ENCODE results near the gene BACE2.

BACE2 gene

GRCh38 chr21:41149199-41149598, 18.8 kb upstream of the BACE2 start:
- DNase-seq = no peak

GRCh38 chr21:41152147-41152546, 15.8 kb upstream of the BACE2 start:
- no peak for DNase-seq

GRCh38 chr21:41153443-41153842, 14.5 kb upstream of the BACE2 start:
- no peak for DNase-seq

DNA sequence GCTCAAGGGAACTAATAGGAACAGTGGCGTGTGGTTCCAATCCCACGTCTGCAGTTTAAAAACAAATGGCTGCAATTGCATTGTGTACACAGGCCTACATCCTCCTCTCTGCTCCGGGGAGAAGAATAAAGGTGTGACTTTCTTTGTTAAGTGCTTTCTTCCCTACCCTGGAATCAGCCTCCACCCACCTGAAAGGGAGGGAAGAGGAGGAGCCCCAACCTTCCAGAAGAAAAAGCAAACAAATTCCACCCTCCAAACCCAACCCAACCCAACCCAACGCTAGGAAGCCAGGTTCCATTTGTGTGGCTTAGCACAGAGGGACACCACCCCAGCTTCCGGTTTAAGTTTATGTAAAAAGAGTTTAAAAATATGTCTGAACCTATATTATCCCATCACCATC, 11.8 kb upstream of the BACE2 start:
- peak; percentile 0 for DNase-seq

- DNase-seq = no peak
Observed at GRCh38 chr21:41158026-41158425, 9.9 kb upstream of the BACE2 start.

GRCh38 chr21:41160036-41160435, 7.9 kb upstream of the BACE2 start:
- no peak for DNase-seq

DNA sequence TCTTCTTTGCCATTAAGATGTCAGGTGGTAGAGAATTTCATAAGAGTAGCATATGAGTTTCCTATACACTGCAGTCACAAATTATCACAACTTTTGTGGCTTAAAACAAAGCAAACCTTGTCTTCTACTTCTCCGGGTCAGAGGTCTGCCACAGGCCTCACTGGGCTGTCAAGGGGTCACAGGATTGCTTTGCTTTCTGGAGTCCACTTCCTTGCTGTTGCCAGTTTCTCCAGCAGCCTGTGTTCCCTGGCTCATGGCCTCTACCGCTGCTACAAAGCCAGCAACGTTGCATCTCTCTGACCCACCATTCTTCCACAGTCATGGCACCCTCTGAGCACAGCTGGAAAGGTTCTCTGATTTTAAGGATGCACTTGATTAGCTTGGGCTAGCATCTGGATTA, 6.5 kb upstream of the BACE2 start:
- DNase-seq = no peak

DNA sequence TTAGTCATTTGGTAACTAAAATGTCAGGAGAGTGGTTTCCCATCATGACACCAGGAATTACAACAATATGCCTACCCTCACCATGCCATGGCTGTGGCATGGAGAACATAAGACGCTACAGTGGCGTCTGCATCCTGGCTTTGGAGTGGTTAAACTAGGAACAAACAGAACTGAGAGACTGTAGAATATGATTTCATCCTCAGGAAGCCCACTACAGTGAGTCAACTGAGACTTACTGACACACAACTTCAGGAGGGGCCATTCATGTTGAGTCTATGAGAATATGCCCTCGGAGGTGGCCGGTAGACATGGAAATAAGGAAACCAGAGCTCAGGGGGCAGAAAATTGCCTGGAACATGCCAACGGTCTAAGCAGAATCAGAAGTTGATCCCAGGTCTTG, 5.9 kb upstream of the BACE2 start:
- DNase-seq = no peak

DNA sequence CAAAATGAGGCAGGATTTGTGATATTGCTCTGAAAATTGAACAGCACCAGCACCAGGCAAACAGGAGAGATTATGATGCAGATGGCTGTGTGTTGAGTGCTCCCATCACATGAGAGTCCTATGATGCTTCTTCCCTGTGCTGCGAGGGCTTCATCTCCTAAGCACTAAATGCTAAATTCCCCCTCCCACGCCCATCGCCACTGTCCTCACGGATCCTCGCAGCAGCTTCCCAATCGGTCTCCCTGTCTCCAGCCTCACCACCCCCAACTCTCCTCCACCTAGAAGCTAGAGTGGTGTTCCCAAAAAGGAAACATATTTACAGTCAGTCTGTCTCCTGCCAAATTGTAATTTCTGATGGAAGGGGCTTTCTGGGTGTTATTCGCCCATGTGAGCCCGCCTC, 4.9 kb upstream of the BACE2 start:
- DNase-seq = no peak

GRCh38 chr21:41164052-41164451, 3.9 kb upstream of the BACE2 start:
- no peak for DNase-seq

DNA sequence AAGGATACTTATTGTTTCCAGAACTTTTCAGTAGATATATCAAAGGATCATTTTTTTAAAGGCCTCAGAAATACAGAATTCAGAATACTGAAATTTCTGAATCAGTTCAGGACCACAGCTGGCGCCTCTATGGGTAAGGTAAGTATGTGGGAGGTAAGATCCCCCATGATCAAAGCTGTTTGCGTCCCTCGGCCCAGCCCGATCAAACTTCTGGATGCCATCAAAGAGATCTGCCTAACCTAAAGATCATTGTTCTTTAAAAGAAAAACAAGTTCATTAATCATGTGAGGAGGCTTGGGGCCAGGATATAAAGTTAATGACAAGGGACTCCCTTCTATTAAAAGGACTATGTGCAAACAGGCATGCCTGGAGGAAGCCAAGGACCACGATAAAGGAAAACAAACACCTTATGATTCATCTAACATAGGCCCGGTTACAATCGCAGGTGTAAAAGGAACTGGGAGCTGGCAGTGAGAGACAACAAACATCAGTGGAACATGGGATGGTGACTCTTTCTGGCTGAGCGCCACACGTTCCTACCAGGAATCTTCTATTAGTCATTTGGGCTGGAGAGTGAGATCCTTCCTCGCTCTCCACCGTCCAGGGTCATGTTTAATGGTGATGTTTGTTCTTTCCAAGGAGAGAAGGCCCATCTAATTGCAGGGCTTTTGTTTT, 2.8 kb upstream of the BACE2 start:
- DNase-seq = no peak

GRCh38 chr21:41166884-41167283, 1.1 kb upstream of the BACE2 start:
- DNase-seq = no peak

GRCh38 chr21:41168391-41169257, 664 bp downstream of the BACE2 start:
- no peak for DNase-seq

- DNase-seq = no peak
Observed at GRCh38 chr21:41169258-41169576, 1.3 kb downstream of the BACE2 start.

DNA sequence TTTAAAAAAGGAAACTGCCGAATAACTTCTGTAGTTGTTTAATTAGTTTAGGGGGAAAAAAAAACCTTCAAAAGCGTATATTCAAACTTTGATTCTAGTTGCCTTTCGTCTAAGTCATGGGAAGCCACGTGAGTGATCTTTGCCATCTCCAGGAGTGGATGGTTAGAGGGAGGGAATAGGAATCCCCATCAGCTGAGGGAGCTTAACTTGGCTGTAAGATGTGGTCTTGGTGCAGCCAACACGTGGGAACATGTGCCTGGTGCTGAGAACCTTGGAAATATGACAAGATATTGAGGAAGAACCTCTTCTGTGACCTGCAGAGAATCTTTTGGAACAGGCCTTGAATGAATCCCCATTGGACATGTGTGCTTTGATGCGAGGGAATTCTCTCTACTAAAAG, 1.7 kb downstream of the BACE2 start:
- DNase-seq = no peak

- DNase-seq = no peak
Observed at GRCh38 chr21:41170442-41170841, 2.5 kb downstream of the BACE2 start.

DNA sequence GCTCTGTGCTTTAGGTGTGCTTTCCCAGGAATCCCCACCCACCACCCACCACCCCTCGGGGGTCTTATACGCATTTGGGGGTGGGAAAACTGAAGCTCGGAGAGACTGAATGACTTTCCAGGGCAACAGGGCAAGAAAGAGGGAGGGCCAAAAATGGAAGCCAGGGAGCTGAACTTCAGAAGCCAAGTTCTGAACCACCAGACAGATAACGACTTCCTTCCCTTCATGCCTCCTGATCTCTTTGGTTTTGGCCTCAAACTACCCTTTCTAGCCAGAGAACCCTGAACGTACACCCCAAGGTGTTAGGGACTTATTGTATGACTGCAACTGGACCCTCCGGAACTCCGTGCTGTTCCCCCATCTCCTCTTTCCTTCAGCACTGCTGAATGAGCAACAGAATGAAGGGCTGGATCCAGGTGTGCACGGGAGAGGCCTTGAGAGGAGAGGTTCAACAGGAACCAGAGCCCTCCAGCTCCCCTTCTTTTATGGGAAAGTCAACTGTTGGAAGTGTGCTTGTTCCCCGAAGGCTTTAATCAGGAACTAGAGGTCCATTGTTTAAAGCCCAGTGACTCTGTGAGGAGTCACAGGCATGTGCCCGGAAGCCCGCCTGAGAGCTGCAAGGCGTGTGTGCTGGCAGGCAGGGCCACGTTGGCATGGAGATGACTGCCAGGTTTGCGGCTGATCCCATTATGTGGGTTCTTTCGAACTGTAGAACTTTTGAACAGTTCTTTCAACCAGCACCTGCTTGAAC, 3.1 kb downstream of the BACE2 start:
- DNase-seq = no peak

DNA sequence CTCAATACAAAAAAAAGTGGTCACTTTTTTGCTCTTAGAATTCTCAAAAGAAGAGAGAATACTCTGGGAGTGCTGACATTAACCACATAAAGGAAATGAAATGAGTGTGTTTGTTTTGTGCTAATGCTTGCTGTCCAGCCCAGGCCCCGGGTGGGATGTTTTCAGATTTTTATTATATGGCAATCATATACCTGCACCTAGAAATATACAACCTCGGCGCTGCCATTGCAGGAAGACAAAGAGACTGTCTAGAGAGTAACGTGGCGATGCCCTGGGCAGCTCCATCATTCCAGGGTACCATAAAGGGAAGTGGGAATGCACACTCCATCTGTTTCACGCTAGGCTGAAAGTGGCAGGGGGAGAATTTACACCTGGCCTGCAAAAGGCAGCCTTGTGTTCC, 7.1 kb downstream of the BACE2 start:
- no peak for DNase-seq

DNA sequence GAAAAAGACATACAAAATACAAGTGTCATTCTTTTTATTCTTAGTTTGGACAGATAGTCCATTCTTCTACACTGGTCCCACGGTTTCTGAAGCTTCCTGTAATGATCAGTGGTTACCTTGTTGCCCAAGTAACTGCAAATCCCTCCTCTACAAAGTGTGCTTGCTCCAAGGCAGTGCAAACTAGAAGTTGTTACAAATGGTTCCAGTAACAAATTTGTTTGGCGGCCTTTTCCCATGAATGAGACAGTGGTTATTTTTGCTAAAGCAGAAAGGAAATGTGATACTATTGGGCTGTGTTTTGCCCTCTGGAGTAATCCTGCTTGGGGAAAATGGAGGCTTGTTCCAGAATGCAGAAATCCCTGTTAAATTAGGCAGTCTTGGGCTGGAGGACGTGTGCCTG, 8.9 kb downstream of the BACE2 start:
- no peak for DNase-seq

GRCh38 chr21:41180752-41181151, 12.8 kb downstream of the BACE2 start:
- no peak for DNase-seq

GRCh38 chr21:41182547-41182946, 14.6 kb downstream of the BACE2 start:
- no peak for DNase-seq

DNA sequence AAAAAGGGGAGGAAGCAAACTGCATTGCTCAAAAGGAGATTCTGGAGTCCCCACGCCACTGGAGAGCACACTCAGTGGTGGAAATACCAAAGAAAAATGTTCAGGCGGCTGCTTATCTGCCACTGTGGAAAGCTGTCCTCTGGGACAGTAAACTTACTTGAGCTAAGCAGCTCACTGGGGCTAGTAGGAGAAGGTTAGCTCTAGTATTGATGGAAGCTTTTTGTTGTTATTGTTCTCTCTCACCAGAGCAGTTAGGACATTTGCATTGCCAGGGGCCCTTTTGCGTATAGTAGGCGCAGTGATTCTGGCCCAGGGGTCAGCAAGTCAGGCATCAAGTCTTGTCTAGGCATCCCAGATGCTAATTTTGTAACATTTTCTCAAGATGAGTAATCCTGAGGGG, 15.6 kb downstream of the BACE2 start:
- no peak for DNase-seq

GRCh38 chr21:41185802-41186201, 17.8 kb downstream of the BACE2 start:
- DNase-seq = no peak
